ENCODE measurements around the gene GOLGA2.
"Not testable (repeated sequence)": the region's sequence is repeated elsewhere in the genome, so short reads cannot be mapped to it uniquely, and the experiment has no call there.

GOLGA2 gene

DNA sequence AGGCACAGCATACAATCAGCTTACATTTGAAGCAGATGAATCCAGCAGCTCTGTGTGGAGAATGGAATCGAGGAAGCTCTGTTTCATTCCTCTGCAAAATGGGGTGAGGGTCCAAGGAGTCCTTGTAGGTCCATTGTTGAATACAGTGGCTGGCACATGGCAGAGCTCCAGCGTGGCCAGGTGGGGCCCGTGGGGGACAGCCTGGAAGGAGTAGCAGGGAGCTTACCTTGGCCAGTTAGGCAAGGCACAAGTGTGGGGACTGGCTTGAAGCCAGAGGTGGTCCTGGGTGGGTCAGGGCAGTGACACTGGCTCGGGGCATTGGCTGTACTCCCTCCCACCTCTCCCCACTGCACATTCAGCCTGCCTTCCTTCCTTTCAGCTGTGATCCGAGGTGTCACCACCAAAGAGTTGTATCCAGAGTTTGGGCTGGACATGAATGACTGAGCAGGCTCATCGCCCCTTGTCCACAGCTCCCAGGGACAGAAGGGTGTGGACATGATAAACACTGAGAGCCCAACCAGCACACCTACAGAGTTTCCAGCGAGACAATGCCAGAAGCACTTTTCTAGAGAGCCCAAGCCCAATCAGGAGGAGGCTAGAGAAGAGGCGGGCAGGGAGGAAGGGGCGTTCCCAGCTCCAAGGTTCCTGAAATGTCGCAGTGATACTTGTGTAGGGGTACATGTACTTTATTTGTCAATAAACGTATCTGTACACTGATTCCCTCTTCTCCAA, 12.6 kb upstream of the GOLGA2 start:
- DNase-seq, result no peak

DNA sequence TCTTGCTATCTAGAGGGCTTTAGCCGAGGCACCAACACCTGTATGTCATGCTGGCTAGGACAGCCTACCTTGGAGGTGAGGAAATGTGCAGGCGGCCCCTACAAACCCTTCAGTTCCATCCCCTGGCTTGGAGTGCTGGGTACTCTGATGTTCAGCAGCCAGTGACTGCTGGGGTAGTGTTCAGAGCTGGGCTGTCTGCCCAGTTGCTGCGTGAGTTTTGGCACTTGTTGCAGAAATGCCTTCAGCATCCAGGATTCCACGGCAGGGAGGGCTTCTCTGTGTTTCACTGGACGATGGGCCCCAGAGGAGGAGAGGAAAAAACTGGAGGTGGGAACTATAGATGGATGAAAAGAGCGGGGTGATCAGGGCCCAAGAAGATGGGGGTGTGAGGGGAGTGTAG, 10.6 kb upstream of the GOLGA2 start:
- DNase-seq, result no peak

DNA sequence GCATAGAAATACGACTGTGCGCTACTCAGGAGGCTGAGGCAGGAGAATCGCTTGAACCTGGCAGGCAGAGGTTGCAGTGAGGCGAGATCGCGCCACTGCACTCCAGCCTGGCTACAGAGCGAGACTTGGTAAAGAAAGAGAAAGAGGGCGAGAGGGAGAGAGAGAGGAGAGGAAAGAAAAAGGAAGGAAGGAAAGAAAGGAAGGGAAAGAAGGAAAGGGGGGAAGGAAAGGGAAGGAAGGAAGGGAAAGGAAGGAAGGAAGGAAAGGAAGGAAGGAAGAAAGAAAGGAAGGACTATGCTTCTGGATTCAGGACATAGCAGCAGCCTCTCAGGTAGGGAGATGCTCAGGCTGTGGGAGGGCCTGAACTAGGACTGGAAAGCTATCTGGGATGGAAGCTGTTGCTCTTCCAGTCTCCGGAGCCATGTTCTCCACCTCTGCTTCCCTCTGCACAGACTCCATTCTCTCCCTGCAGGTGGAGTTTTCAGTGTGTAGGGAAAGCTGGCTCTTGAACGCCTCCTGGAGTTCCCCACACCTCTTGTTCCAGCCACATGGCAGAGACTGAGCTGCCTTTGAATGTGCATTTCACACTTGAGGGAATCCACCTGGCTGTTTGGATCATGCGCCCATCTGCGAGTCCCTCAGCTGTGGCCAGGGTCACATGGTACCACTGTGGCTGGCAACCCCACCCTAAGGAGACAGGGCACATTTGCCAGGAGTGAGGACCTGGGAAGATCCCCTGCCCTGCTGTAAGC, 9.4 kb upstream of the GOLGA2 start:
- peak; percentile 45 for DNase-seq

DNA sequence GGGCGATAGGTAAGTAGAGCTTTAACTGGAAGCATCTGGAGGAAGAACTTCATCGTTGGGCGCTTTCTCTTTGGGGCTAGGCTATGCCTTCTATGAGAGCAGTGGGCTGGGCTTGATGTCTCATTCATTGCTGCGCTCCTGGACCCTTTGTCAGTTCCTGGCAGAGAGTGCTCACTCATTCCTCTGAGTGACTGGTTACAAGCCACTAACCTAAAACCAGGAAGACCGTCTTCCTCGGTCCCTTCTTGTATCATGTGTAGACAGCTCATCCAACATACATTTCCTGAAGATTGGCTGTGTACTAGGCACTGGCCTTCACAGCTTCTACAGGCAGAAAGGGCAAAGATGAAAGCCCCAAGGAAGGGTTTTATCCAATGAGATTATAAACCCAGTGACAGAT, 6.7 kb upstream of the GOLGA2 start:
- no peak for DNase-seq

DNA sequence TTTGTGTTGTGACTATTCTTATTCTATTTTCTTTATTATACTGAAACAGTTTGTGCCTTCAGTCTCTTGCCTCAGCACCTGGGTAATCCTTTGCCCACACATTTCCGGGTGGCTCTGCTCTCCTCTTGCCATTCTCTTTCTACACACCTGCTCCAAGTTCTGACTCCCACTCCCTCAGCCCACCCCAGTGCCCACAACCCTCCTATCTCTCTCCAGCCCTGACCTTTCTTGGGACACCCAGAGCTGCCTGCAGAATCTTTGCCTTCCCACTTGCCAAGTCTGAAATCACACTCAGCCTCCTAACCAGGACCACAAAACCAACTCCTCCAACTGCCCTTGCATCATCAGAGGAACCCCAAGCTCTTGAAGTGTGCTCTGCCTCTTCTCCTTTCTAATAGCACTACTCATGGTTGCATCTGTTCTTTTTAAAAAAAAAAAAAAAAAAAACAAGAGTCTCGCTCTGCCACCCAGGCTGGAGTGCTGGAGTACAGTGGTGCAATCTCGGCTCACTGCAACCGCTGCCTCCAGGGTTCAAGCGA, 4.3 kb upstream of the GOLGA2 start:
- DNase-seq, result no peak

DNA sequence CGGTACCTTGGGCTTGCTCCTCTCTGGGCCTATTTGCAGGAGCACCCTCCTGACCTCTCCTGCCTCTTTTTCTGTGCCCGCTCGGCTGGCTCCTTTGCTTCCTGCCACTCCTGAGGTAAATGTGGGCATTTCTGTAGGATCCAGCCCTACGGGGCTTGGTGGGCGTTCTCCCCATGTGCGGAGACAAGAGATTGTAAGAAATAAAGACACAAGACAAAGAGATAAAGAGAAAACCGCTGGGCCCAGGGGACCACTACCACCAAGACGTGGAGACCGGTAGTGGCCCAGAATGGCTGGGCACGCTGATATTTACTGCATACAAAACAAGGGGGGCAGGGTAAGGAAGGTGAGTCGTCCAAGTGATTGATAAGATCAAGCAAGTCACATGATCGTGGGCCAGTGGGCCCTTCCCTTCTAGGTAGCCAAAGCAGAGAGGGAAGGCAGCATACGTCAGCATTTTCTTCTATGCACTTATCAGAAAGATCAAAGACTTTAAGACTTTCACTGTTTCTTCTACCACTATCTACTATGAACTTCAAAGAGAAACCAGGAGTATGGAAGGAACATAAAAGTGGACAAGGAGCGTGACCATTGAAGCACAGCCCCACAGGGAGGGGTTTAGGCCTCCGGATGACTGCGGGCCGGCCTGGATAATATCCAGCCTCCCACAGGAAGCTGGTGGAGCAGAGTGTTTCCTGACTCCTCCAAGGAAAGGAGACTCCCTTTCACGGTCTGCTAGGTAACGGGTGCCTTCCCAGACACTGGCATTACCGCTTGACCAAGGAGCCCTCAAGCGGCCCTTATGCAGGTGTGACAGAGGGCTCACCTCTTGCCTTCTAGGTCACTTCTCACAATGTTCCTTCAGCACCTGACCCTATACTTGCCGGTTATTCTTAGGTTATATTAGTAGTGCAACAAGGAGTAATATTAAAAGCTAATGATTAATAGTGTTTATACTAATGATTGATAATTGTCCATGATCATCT, 3.6 kb upstream of the GOLGA2 start:
- DNase-seq, result not testable (repeated sequence)

DNA sequence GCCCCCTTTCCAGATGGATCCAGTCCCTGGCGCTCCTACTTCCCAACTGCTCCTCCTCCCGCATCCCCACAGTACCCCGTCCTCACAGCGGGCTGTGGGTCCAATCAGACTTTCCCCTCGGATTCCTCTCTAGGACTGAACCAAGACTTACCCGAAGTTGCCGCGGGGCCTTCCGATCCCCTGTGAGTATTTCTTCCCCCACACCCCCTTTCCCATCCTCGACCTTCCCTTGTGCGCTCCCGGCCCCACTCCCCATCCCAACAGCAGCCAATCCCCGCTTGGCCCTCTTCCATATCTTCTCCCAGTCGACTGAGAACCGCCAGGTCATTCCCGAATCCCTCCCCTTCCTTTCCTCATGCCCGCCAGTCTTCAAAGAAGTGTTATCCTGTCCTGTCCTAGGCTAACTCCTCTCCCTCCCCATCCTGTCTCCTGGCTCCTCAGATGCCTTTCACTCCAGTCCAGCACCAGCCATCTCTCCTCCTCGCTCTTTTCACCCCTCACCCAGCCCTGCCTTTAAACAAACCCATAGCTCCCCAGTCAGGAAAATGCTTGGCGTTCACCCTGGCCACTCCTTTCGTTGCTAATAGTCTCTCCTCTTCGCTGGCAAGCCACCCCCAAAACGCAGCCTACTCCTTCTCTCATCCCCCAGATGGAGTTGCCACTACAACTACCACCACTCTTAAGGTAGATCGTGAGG, 915 bp upstream of the GOLGA2 start:
- DNase-seq, result no peak

DNA sequence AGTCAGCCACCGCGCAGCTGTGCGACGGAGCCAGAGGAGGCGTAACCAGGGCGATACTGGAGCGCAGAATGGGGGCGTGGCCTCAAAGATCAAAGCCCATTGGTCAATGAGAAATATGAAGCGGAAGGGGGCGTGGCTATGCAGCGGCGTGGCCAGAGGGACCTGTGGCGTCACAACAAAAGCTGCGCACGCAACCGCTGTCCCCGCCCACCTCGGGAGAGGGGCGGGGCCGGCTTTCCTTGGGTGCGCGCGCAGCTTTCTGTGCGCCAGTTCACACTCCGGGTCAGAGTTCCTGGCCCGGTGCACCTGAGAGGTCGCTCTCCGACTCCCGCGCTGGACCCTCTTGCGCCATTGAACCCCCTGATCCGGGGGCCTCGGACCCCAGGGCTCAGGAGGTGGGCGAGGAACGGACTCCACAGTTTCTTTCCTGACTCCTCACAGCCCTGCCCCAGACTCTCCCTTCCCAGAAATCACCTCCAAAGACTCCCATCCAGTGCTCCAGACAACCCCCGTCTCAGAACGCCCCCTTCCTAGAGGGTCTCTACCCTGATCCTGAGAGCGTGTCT, 284 bp upstream of the GOLGA2 start, which contains the start of gene SWI5:
TSS of gene SWI5 (plus strand) at position 269 of the 566 bp plus-strand sequence.
- DNase-seq, result peak; percentile 91

DNA sequence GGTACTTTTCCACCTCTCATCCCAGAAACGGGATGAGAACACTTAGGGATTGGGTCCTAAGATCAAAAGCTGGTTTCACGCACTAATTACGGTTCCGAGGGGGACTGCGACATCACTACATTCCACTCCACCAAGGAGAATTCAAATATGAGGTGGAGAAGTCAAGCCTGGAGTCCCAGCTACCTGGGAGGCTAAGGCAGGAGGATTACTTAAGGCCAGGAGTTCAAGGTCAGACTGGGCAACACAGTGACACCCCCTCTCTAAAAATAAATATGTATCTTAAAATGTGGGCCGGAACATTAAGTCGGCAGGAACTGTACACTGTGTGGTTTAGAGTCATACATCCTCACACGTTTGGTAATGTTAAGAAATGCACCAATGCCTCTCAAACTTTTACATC, 1.6 kb downstream of the GOLGA2 start:
- DNase-seq, result no peak

DNA sequence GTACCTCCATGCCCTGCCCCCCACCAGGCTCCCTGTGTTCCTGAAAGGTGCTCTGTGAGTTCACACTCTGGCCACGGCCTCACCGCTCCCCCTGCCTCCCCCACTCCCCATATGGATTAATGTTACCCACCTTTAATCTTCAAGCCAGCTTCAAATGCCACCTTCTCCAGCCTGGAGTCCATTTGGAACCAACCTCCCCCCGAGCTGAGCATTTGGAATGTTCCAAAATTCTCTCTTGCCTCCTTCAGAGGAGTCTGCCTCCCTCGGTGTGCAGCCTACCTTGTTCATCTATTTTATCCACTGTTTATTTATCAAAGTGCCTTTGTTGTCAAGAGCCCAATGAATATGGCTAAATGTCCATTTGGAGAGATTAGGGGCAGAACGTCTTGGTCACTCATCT, 4.3 kb downstream of the GOLGA2 start:
- DNase-seq, result no peak

DNA sequence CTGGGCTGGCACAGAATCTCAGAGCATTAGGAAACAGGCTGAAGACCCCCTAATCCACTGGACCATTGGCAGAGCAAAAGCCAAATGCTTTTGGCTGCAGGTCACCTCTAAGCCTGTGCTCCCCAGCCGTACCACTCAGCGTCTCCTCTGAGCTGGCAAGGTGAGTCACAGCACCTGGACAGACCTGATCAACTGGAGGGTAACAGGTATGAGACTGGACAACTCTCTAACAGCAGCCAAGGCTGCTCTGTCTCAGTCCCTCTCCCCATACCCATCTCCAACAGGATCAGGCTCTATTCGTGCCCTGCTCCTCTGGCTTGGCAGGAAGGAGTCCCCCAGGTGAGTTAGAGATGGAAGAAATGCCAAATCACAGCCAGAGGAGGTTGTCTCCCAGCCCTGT, 4.7 kb downstream of the GOLGA2 start:
- no peak for DNase-seq

DNA sequence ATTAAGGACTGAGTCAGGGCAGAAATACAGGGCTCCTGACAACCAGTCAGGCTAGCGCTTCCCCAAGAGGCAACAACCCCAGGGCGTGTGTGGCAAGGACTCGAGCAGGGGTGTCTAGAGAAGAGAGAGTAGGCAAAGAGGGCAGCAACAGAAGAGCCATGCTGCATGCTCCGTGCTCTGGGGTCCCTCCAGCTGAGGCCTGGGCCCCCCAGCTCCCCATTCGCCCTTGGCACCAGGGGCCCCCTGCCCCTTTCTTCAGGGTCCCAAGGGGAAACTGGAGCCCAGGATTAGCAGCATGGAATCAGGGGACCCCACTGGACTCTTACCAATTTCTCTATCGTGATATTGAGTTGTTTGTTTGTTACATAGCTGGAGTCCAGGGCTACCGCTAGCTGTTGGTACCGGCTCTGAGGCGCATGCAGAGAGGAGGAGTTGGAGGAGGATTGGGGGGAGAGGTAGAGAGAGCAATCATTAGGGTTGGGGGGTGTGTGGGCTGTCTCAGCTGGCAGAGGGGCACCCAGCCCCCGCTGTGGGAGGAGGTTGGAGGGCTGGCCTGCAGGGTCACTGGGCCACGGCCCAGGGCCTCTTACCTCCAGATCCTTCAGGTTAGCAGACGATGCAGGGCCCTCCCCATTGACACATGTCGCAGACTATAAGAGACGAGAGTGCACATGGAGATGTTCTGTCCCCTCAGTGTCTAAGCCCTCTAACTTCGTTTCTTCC, 8.8 kb downstream of the GOLGA2 start:
- DNase-seq, result no peak

DNA sequence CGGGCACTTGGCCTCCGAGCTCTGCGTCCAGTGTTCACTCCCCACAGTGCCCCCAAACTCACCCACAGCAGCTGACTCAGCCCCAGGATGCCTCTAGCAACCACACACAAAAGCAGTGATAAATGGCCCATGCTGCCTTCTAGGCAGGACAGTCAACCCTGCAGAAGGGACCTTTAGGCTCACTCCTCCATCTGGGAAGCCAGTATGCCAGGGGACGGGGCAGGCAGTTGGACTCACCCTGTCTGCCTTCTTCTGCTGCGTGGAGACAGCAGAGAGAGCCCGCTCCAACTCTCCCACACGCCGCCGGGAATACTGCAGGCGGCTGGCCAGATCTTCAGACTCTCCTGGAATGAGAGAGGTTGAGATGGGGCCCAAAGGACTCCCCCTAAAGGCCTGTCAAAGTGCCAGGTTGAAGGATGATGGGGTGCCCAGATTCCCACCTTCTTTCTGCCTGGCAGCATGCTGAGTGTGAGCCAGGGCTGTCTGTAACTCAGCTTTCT, 10.4 kb downstream of the GOLGA2 start:
- no peak for DNase-seq

DNA sequence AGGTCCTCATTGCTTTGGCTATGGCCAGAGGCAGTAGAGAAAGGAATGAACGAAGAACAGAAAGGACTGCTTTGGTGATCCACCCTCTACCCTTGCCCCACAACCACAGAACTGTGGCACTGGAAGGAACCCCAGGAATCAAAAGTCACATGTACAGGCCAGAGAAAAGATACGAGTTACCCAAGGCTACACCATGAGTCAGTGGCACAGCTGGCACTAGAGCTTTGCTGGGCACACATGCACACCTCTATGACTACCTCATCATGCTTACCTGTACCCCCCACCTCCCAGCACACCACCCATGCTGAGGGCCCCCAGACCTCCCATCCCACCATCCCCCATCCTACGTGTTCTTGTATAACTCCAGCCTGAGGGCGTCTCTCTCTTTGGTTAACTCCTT, 13.1 kb downstream of the GOLGA2 start:
- no peak for DNase-seq

DNA sequence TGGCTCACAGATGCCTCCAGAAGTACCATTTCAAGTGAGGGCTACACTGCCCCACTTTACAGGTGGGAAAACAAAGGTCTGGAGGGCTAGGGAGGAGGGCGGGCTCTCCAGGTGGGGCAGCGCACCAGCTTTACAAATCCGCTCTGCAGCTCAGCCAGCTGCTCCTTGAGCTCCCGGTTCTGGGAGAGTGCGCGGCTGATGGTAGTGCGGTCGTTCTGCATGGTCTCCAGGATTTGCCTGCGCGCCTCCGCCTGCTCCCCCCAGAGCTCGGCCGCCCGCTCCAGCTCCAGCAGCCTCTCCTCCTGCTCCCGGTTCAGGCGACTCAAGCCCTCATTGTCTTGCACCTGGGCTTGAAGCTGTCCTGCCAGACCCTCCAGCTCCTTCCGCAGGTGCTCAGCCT, 15.5 kb downstream of the GOLGA2 start:
- no peak for DNase-seq

DNA sequence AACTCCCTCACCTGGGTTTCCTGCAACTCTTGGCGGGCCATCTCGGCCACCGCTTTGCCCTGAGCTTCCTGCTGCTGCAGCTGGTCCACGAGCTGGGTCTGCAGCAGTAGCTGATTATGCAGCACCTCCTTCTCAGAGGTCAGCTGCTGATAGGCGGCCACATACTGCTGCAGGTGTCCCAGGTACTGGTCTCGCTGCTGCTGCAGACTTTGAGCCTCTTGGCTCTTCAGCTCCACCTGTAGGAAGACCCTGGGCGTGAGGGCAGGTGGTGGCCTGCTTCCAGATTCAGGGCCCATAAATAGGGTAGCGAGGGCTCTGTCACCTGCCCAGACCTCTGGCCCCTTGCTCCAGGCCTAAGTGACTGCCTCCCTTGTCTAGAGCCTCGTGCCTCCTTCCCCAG, 16.7 kb downstream of the GOLGA2 start:
- no peak for DNase-seq

DNA sequence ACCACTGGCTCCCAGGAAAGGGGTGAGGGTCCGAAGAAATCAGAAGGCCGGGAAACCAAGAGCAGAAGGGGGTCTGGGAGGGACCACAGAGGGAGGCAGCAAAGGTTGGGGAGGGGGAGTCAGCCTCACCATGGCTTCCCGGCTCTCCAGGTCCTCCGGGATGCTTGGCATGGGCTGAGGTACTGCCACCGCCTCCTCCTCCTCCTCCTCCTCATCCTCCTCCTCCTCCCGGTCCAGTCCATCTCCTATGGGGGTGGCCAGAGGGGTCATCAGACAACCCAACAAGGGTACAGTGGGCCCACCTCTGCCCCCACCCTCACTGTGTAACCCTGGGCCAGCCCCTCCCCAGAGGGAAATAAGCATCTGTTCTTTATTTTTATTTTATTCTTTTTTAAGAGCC, 17.5 kb downstream of the GOLGA2 start:
- DNase-seq, result no peak

DNA sequence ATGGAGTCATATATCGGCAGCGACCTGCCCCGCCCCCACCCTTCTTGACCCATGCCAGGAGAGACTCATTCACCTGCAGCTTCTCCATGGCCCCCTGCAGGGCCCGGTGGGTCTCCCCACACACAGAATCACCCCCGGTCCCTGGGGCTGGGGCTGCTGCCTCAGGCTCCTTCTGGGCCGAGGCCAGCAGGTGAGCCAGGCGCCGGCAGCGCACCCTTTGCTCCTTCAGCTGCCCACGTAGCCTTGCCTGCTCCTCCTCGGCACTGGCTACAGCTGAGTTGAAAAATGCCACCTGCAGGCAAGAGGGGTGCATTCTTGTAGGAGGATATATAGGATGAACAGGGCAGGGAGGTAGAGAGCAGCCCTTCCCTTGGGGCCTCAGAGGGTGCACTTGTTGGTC, 17.9 kb downstream of the GOLGA2 start:
- DNase-seq, result no peak

DNA sequence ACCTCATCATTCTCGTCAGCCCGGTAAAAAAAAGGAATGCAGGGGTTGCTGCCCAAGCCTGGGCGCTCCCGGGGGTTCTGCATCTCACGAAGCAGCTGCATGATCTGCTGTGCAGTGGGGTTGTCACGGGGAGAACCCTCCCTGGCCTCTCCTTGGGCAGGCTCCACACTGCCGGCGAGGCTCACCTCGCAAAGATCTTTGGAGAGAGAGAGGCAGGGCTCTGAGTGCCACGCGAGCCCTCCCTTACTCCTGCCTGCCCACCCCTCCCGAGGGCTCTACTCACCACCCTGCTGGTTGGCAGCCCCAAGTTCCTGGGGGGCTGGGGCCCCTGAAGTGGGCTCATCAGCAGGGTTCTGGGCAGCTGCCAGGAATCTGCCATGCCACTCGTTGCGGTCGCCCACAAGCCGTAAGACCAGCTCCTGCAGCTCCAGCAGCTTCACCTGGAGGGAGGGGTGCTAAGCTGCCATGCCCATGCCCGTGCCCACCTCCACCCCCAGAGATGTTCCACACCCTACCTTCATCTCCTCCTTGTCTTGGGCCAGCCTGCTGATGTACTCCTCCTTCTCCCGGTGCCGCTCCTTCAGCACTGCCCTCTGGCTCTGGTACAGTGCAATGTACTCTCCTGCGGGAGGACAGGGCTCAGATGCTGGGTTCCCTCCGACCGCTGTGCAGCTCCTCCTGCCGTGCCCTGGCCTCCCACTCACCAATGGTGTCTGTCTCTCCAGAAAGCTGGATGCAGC, 18.6 kb downstream of the GOLGA2 start:
- DNase-seq, result no peak

Measured in NCI-H526 treated with DMSO at 0.1 percent for 48 hours (cell line).